ENCODE data around the gene NR2F1-AS1. TPM values are rescaled to one million over a fixed set of nuclear protein-coding genes. Genes with fewer than 3 reads are reported as not detected.

Gene NR2F1-AS1
- total and polyA plus RNA-seq, 9 of the 15 experiments (the other 6 are each of a cell fraction or from before 2014, with no cell fraction given): not detected

- no peak for TF ChIP-seq PHF8 (IDR thresholded peaks at IDR 0.05; ENCODE audit: borderline replicate concordance, low read length)
- no peak for TF ChIP-seq SMAD2 (IDR thresholded peaks at IDR 0.05; ENCODE audit: low read depth, low read length)
- no peak for TF ChIP-seq TEAD4 (IDR thresholded peaks at IDR 0.05; ENCODE audit: low read length)
- no peak for TF ChIP-seq TEAD4 (CRISPR knock-in tag; IDR thresholded peaks at IDR 0.05; ENCODE audit: borderline replicate concordance)
- TF ChIP-seq IFI16 (CRISPR knock-in tag; IDR thresholded peaks at IDR 0.05): no peak
- TF ChIP-seq SRSF7 (optimal IDR thresholded peaks at IDR 0.05; ENCODE audit: low read depth, low read length): no peak
- no peak for TF ChIP-seq ZNF398 (CRISPR knock-in tag; IDR thresholded peaks at IDR 0.05)
- TF ChIP-seq ZNF407 (IDR thresholded peaks at IDR 0.05; ENCODE audit: low read depth): no peak
- TF ChIP-seq ZNF274 (IDR thresholded peaks at IDR 0.05; ENCODE audit: borderline replicate concordance, low read depth, low read length): no peak
- TF ChIP-seq, protein P1, sequence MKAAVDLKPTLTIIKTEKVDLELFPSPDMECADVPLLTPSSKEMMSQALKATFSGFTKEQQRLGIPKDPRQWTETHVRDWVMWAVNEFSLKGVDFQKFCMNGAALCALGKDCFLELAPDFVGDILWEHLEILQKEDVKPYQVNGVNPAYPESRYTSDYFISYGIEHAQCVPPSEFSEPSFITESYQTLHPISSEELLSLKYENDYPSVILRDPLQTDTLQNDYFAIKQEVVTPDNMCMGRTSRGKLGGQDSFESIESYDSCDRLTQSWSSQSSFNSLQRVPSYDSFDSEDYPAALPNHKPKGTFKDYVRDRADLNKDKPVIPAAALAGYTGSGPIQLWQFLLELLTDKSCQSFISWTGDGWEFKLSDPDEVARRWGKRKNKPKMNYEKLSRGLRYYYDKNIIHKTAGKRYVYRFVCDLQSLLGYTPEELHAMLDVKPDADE (conservative IDR thresholded peaks at IDR 0.05; ENCODE audit: control insufficient read depth, low read depth, low read length): no peak
- TF ChIP-seq EP400 (IDR thresholded peaks at IDR 0.05): no peak
- TF ChIP-seq HNRNPLL (IDR thresholded peaks at IDR 0.05; ENCODE audit: low read depth, low read length, poor library complexity, severe bottlenecking): no peak
- no peak for TF ChIP-seq ZC3H4 (CRISPR knock-in tag; IDR thresholded peaks at IDR 0.05; ENCODE audit: borderline replicate concordance)
- TF ChIP-seq, protein P2, sequence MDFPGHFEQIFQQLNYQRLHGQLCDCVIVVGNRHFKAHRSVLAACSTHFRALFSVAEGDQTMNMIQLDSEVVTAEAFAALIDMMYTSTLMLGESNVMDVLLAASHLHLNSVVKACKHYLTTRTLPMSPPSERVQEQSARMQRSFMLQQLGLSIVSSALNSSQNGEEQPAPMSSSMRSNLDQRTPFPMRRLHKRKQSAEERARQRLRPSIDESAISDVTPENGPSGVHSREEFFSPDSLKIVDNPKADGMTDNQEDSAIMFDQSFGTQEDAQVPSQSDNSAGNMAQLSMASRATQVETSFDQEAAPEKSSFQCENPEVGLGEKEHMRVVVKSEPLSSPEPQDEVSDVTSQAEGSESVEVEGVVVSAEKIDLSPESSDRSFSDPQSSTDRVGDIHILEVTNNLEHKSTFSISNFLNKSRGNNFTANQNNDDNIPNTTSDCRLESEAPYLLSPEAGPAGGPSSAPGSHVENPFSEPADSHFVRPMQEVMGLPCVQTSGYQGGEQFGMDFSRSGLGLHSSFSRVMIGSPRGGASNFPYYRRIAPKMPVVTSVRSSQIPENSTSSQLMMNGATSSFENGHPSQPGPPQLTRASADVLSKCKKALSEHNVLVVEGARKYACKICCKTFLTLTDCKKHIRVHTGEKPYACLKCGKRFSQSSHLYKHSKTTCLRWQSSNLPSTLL (IDR thresholded peaks at IDR 0.05): no peak
- TF ChIP-seq SUPT5H (IDR thresholded peaks at IDR 0.05): no peak
Observed at GRCh38 chr5:93359960-93360305, 221.1 kb downstream of the NR2F1-AS1 start (continued).

Measured in K562 (cell line).